Measurements from ENCODE around the gene B3GAT1.

Gene B3GAT1

DNA sequence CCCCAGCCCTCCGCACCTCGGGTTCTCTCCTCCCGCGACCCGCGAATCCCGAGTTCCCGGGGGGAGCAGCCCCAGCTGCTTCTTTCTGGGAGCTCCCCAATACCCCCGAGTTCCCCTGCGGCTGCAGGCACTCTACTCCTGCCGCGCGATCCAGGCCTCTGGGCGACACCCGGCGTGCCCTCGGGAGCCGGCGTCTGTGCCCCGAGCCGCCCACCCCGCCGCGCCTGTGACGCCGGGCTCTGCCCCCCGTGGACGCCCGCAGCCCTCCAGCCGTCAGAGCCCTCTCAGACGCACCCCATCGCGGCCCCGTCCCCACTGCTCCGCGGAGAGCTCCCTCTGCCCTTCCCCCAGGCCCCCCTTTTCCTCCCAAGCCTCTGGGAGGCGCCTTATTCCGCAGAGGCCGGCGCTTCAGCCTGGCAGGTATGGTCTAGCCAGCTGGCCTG, 79.8 kb downstream of the B3GAT1 start:
- TF ChIP-seq, protein P1, sequence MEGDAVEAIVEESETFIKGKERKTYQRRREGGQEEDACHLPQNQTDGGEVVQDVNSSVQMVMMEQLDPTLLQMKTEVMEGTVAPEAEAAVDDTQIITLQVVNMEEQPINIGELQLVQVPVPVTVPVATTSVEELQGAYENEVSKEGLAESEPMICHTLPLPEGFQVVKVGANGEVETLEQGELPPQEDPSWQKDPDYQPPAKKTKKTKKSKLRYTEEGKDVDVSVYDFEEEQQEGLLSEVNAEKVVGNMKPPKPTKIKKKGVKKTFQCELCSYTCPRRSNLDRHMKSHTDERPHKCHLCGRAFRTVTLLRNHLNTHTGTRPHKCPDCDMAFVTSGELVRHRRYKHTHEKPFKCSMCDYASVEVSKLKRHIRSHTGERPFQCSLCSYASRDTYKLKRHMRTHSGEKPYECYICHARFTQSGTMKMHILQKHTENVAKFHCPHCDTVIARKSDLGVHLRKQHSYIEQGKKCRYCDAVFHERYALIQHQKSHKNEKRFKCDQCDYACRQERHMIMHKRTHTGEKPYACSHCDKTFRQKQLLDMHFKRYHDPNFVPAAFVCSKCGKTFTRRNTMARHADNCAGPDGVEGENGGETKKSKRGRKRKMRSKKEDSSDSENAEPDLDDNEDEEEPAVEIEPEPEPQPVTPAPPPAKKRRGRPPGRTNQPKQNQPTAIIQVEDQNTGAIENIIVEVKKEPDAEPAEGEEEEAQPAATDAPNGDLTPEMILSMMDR (IDR thresholded peaks at IDR 0.05; ENCODE audit: low read depth, low read length), result peak; percentile 8; the same call in 1 of the 2 replicates
- Histone ChIP-seq H3K4me1 (no peaks in the 10 kb centered on the region; the same call in 1 of the 2 replicates), H3K9me3 (no peaks in the 10 kb centered on the region), H3K27me3 (peaks cover 15% of the 10 kb centered on the region), H3K36me3 (no peaks in the 10 kb centered on the region), H3K4me3 (ENCODE audit: low read depth, low read length) (peak overlapping the region; percentile 65)
- peak; percentile 34 for DNase-seq

- no peaks in the 10 kb centered on the region for H3K36me3 ChIP-seq
- TF ChIP-seq, protein P1 (IDR thresholded peaks at IDR 0.05; ENCODE audit: low read depth, low read length), result no peak
- H3K27me3 ChIP-seq, result peaks cover 15% of the 10 kb centered on the region
- H3K4me1 ChIP-seq, result no peaks in the 10 kb centered on the region; the same call in 1 of the 2 replicates
- no peaks in the 10 kb centered on the region for H3K9me3 ChIP-seq
- H3K4me3 ChIP-seq (ENCODE audit: low read depth, low read length), result peak within 1 kb of the TSS; percentile 65
- DNase-seq, result peak; percentile 91
These were observed 80.5 kb downstream of the B3GAT1 start, which contains the start of gene GLB1L2 for GRCh38 chr11:134331354-134332188. TSS of gene GLB1L2 (plus strand) at chr11:134331988. CDS start at chr11:134332062, 74 bp downstream.

GRCh38 chr11:134330611-134331353, 81.3 kb downstream of the B3GAT1 start:
- Histone ChIP-seq H3K4me1 (no peaks in the 10 kb centered on the region; the same call in 1 of the 2 replicates), H3K9me3 (no peaks in the 10 kb centered on the region), H3K4me3 (ENCODE audit: low read depth, low read length) (peak overlapping the region; percentile 7; the same call in 1 of the 2 replicates), H3K27me3 (peaks cover 15% of the 10 kb centered on the region), H3K36me3 (no peaks in the 10 kb centered on the region)
- DNase-seq, result no peak
- TF ChIP-seq, protein P1 (IDR thresholded peaks at IDR 0.05; ENCODE audit: low read depth, low read length), result no peak
